RWPE1 (cell line): ENCODE results near the gene GDF10.
A peak's percentile ranks its signal among the peaks of the same experiment; 100 is the strongest.

Source experiments
- CTCF ChIA-PET: fragments of 350-600 bp; sonication (Branson Sonifier 250); formaldehyde crosslinking; extraction: SDS; loops from one replicate; lab custom pipeline; 2021; lab: Yijun Ruan, JAX
- POLR2A ChIA-PET: fragments of 400-600 bp; formaldehyde crosslinking; extraction: SDS; loops from one replicate; lab custom pipeline; 2020; ENCODE audit warnings: antibody characterized with exemption; ENCODE audit not compliant: low non-redundant PET; lab: Yijun Ruan, JAX
- DNase-seq: peaks from one replicate; pipeline ENCODE4 v3.0.0; 2012; ENCODE audit warnings: low spot score
- H3K27ac ChIP-seq: fragments of 450-650 bp; 2 replicates; pipeline ENCODE4 v1.5.1; 2017
- CTCF ChIP-seq: fragments of 450-650 bp; conservative IDR thresholded peaks from 2 replicates; pipeline ENCODE4 v1.5.1; 2017; ENCODE audit warnings: low read depth, mild to moderate bottlenecking

The GDF10 gene

DNA sequence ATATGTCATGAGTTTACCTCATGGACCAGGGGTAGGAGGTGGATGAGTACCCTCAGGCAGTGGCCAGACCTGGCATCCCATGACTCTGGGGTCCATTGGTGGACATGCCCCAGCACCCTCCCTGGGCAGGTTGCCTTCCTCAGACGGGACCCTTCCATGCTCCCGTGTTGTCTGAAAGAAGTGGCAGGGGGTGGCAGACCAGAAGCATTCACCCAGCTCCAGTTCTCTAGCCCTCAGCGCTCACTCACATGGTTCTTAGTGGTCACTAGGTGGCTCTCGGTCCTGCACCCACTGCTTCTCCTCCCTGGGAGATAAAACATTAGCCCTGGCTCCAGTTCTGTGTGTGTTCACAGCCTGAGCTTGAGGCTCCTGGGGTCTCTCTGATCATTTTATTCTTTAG lies 54.2 kb downstream of the GDF10 start:
- H3K27ac ChIP-seq: no peak overlapping the region
- no peak for TF ChIP-seq CTCF
- peak; percentile 14 for DNase-seq
- CTCF ChIA-PET: interaction anchor here (0.6 kb wide), 1 partner anchor 30 kb away, joined by 4 read pairs; no protein-coding TSS in a partner anchor
- POLR2A ChIA-PET: no interaction called here

DNA sequence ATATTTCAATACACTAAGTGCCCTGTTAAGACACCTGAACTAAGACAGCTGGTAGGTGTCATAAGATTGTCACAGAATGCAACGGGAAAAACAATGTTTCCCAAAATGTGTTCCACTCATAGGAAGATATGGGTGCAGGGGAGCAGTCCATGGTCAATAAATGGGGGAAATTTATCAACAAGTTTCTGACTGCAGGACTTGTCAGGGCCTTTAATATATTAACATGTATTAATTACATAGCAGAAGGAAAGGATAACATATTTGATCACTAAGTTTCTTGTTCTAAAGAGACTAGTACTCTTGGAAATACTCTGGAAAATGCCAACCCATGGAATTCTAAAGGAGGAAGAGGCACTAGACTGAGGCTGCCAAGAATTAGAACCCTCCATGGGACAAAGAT lies 54.9 kb downstream of the GDF10 start:
- H3K27ac ChIP-seq: no peak overlapping the region
- ChIA-PET POLR2A (no interaction called here), CTCF (no interaction called here)
- TF ChIP-seq CTCF: no peak
- no peak for DNase-seq

GRCh38 chr10:47356708-47357107 lies 56.7 kb downstream of the GDF10 start:
- no peak for DNase-seq
- no peak overlapping the region for H3K27ac ChIP-seq
- ChIA-PET POLR2A (no interaction called here), CTCF (no interaction called here)
- TF ChIP-seq CTCF: no peak

DNA sequence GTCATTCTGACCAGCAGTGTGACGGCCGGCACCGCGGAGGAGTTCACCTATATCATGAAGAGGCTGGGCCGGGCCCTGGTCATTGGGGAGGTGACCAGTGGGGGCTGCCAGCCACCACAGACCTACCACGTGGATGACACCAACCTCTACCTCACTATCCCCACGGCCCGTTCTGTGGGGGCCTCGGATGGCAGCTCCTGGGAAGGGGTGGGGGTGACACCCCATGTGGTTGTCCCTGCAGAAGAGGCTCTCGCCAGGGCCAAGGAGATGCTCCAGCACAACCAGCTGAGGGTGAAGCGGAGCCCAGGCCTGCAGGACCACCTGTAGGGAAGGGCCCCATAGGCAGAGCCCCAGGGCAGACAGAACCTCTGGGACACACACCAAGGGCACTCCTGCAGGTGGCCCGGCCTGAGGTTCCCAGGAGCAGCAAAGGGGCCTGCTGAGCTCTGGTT lies 57.2 kb downstream of the GDF10 start:
- no peak for DNase-seq
- ChIA-PET CTCF (no interaction called here), POLR2A (no interaction called here)
- no peak for TF ChIP-seq CTCF
- no peak overlapping the region for H3K27ac ChIP-seq

GRCh38 chr10:47357911-47358310 lies 57.9 kb downstream of the GDF10 start:
- TF ChIP-seq CTCF: no peak
- ChIA-PET CTCF (no interaction called here), POLR2A (no interaction called here)
- no peak for DNase-seq
- no peak overlapping the region for H3K27ac ChIP-seq

- ChIA-PET CTCF (interaction anchor here (1.1 kb wide), 1 partner anchor 18 kb away, joined by 5 read pairs; no protein-coding TSS in a partner anchor), POLR2A (no interaction called here)
- DNase-seq: no peak
- no peak overlapping the region for H3K27ac ChIP-seq
- no peak for TF ChIP-seq CTCF
Measured at GRCh38 chr10:47358457-47358856, 58.5 kb downstream of the GDF10 start.
